ENCODE results near the gene REEP3.

REEP3 gene

GRCh38 chr10:63591600-63592379 lies 70.6 kb downstream of the REEP3 start:
- no peak for DNase-seq

- no peak for DNase-seq
Measured at GRCh38 chr10:63593576-63593975, 72.4 kb downstream of the REEP3 start.

GRCh38 chr10:63595072-63595471 lies 73.9 kb downstream of the REEP3 start:
- no peak for DNase-seq

- no peak for DNase-seq
Measured at GRCh38 chr10:63596924-63597323, 75.7 kb downstream of the REEP3 start.

GRCh38 chr10:63600540-63600939 lies 79.3 kb downstream of the REEP3 start:
- no peak for DNase-seq

- DNase-seq: no peak
Measured at GRCh38 chr10:63603709-63604445, 82.7 kb downstream of the REEP3 start.

- no peak for DNase-seq
Measured at GRCh38 chr10:63605197-63605967, 84.2 kb downstream of the REEP3 start.

GRCh38 chr10:63608511-63608910 lies 87.3 kb downstream of the REEP3 start:
- no peak for DNase-seq

- peak; percentile 48 for DNase-seq
Measured at GRCh38 chr10:63611078-63611477, 89.9 kb downstream of the REEP3 start.

GRCh38 chr10:63614371-63614891 lies 93.2 kb downstream of the REEP3 start:
- DNase-seq: no peak

- DNase-seq: no peak
Measured at GRCh38 chr10:63618552-63618951, 97.4 kb downstream of the REEP3 start.

- no peak for DNase-seq
Measured at GRCh38 chr10:63619426-63619825, 98.2 kb downstream of the REEP3 start.

- DNase-seq: no peak
Measured at GRCh38 chr10:63622097-63622496, 100.9 kb downstream of the REEP3 start.

GRCh38 chr10:63624701-63625100 lies 103.5 kb downstream of the REEP3 start:
- DNase-seq: no peak

- no peak for DNase-seq
Measured at GRCh38 chr10:63627396-63627795, 106.2 kb downstream of the REEP3 start.

- no peak for DNase-seq
Measured at GRCh38 chr10:63627881-63628296, 106.7 kb downstream of the REEP3 start.

GRCh38 chr10:63628526-63629362 lies 107.5 kb downstream of the REEP3 start:
- DNase-seq: peak; percentile 18

- DNase-seq: peak; percentile 87
Measured at GRCh38 chr10:63629363-63630084, 108.3 kb downstream of the REEP3 start.

GRCh38 chr10:63630085-63630930 lies 109.1 kb downstream of the REEP3 start:
- DNase-seq: peak; percentile 87

- no peak for DNase-seq
Measured at GRCh38 chr10:63630931-63631680, 109.9 kb downstream of the REEP3 start.
